GM12891 (cell line): ENCODE results near the gene SPAG17.

Experiments used
- DNase-seq: peaks from one replicate; pipeline ENCODE4 v3.0.0; 2011; ENCODE audit warnings: low spot score; ENCODE audit not compliant: insufficient read length
- FAIRE-seq: peaks from 2 replicates; lab custom pipeline; 2011; peaks lifted over from hg19 to GRCh38; lab: Jason Lieb, UNC
- PAX5 ChIP-seq: IDR thresholded peaks from 2 replicates; pipeline ENCODE4 v1.6.1; 2011; ENCODE audit warnings: low read length, moderate library complexity, mild to moderate bottlenecking; ENCODE audit not compliant: insufficient read depth, severe bottlenecking
- POLR2A ChIP-seq: IDR thresholded peaks from 2 replicates; pipeline ENCODE4 v1.6.1; 2011; ENCODE audit warnings: low read depth, low read length, control low read depth
- POLR2AphosphoS5 ChIP-seq: IDR thresholded peaks from 2 replicates; pipeline ENCODE4 v1.6.1; 2011; ENCODE audit warnings: low read depth, low read length, control low read depth
- POU2F2 ChIP-seq: IDR thresholded peaks from 2 replicates; pipeline ENCODE4 v1.6.1; 2011; ENCODE audit warnings: low read depth, mild to moderate bottlenecking, control low read depth, low read length, moderate library complexity
- SPI1 ChIP-seq: IDR thresholded peaks from 2 replicates; pipeline ENCODE4 v1.6.1; 2011; ENCODE audit warnings: low read depth, low read length, control low read depth
- TAF1 ChIP-seq: IDR thresholded peaks from 2 replicates; pipeline ENCODE4 v1.6.1; 2011; ENCODE audit warnings: low read depth, low read length, control low read depth

The SPAG17 gene

GRCh38 chr1:118115567-118116295 is 69.3 kb downstream of the SPAG17 start:
- DNase-seq (no peak), FAIRE-seq (no peak)
- TF ChIP-seq TAF1, result no peak
- TF ChIP-seq SPI1, result no peak
- no peak for TF ChIP-seq POLR2AphosphoS5
- no peak for TF ChIP-seq POU2F2
- TF ChIP-seq POLR2A, result no peak
- no peak for TF ChIP-seq PAX5

DNA sequence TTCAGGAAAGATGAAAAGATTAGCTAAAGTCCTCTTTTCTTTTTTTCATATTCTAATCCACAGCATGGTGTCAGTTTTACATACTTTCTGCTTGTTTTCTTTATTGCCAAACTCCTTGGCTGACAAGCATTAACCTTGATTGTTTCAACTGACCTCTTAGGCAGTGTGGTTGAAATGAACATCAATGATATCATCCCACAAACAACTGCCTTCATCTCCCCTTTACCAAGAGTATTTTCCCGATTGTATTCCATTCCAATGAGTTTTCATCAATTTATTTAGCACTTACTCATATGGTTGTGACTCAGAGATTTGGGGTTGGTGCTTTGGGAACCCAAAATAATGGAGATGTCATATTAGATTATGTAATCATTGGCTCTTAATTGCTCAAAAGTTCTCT is 71.8 kb downstream of the SPAG17 start:
- no peak for FAIRE-seq
- no peak for DNase-seq
- TF ChIP-seq POLR2AphosphoS5 (no peak), PAX5 (no peak), SPI1 (no peak), POLR2A (no peak), POU2F2 (no peak), TAF1 (no peak)

DNA sequence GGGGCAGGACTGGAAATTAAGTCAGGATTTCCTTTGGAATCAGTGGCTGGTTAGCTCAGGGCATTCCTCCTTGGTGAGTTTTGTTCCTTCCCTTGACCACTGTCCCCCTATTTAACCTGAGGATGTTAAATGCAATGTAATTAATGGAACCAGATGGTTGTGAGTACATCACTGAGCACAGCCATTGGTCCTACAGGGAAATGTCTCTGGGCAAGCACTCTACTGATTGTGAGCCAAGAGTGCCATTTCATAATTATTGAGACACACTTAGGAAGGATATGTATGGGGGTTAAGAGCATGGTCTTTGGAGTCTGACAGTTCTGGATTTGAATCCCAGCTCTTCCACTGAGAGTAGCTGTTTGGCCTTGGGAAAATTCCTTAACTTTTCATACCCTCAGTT is 74.4 kb downstream of the SPAG17 start:
- no peak for TF ChIP-seq POLR2AphosphoS5
- FAIRE-seq, result no peak
- no peak for DNase-seq

GRCh38 chr1:118104951-118105350 is 80.1 kb downstream of the SPAG17 start:
- DNase-seq, result no peak
- no peak for FAIRE-seq
- TF ChIP-seq POU2F2 (no peak), POLR2A (no peak), PAX5 (no peak), TAF1 (no peak), SPI1 (no peak), POLR2AphosphoS5 (no peak)

- DNase-seq (no peak), FAIRE-seq (no peak)
- TF ChIP-seq SPI1 (no peak), POU2F2 (no peak), TAF1 (no peak), POLR2AphosphoS5 (no peak), POLR2A (no peak), PAX5 (no peak)
These were observed 82.6 kb downstream of the SPAG17 start for GRCh38 chr1:118102445-118102844.

GRCh38 chr1:118101999-118102398 is 83.0 kb downstream of the SPAG17 start:
- FAIRE-seq (no peak), DNase-seq (no peak)
- TF ChIP-seq POLR2AphosphoS5, result no peak
- TF ChIP-seq POLR2A, result no peak
- TF ChIP-seq POU2F2, result no peak
- TF ChIP-seq SPI1, result no peak
- no peak for TF ChIP-seq TAF1
- no peak for TF ChIP-seq PAX5

- DNase-seq (no peak), FAIRE-seq (no peak)
- TF ChIP-seq POU2F2 (no peak), POLR2A (no peak), POLR2AphosphoS5 (no peak), PAX5 (no peak), SPI1 (no peak), TAF1 (no peak)
These were observed 83.5 kb downstream of the SPAG17 start for GRCh38 chr1:118101515-118101844.

- TF ChIP-seq POLR2A (no peak), TAF1 (no peak), SPI1 (no peak), POU2F2 (no peak), PAX5 (no peak), POLR2AphosphoS5 (no peak)
These were observed 84.1 kb downstream of the SPAG17 start for GRCh38 chr1:118100686-118101514.

GRCh38 chr1:118099686-118100085 is 85.3 kb downstream of the SPAG17 start:
- FAIRE-seq (no peak), DNase-seq (no peak)
- no peak for TF ChIP-seq POLR2A
- TF ChIP-seq POLR2AphosphoS5, result no peak
- TF ChIP-seq SPI1, result no peak
- no peak for TF ChIP-seq POU2F2
- TF ChIP-seq TAF1, result no peak
- no peak for TF ChIP-seq PAX5

More at GRCh38 chr1:118100686-118101514, 84.1 kb downstream of the SPAG17 start:
- FAIRE-seq, result no peak
- no peak for DNase-seq
